B cell (primary cell): ENCODE measurements around the gene PRXL2A. TPM values are rescaled to one million over a fixed set of nuclear protein-coding genes. Genes with fewer than 3 reads are reported as not detected.

ENCODE experiments used
- ATAC-seq: fragments of 200-7000 bp; cut with Tn5 transposase; one replicate; pipeline ENCODE4 v1.10.0; 2021; ENCODE audit warnings: low read depth, mild to moderate bottlenecking, moderate number of reproducible peaks, moderate library complexity
- CTCF ChIA-PET: fragments of 350-600 bp; sonication (Branson Sonifier 250); formaldehyde crosslinking; loops from one replicate; lab custom pipeline; 2021; ENCODE audit warnings: antibody characterized with exemption, inconsistent platforms; lab: Charles Lee
- POLR2A ChIA-PET: fragments of 350-600 bp; sonication (Branson Sonifier 250); formaldehyde crosslinking; loops from one replicate; lab custom pipeline; 2021; ENCODE audit warnings: antibody characterized with exemption; lab: Charles Lee
- DNase-seq: peaks from one replicate; pipeline ENCODE4 v3.0.0; 2013
- H2AFZ ChIP-seq: 2 replicates; pipeline ENCODE4 v1.6.1; 2012; ENCODE audit warnings: mild to moderate bottlenecking, low read depth, low read length; ENCODE audit not compliant: insufficient read depth, poor library complexity, severe bottlenecking
- H3K27ac ChIP-seq, 2 donors: 1 replicate in 1 of 2; 2 replicates in 1 of 2; pipeline ENCODE4 v1.5.1; 2012 to 2013; ENCODE audit warnings: low read length in 2 of 2, mild to moderate bottlenecking in 2 of 2, moderate library complexity in 1 of 2
- H3K27me3 ChIP-seq, 4 experiments: fragments of 200-600 bp in 1 of 4; sonication (generic) in 1 of 4; replicated peaks in 1 of 4; 1 replicate in 2 of 4; 2 replicates in 2 of 4; pipeline versions ENCODE4 v1.6.1 to v1.7.0; 2013 to 2016; ENCODE audit warnings: low read length in 3 of 4, mild to moderate bottlenecking in 2 of 4, mixed read lengths in 1 of 4, moderate library complexity in 1 of 4; ENCODE audit not compliant: insufficient read depth in 4 of 4, control insufficient read depth in 3 of 4; ENCODE audit errors: control extremely low read depth in 1 of 4
- H3K36me3 ChIP-seq, 2 experiments: replicated peaks in 1 of 2; 1 replicate in 1 of 2; 2 replicates in 1 of 2; pipeline versions ENCODE4 v1.6.1 to v1.7.1; 2013; ENCODE audit warnings: low read length in 1 of 2; ENCODE audit not compliant: insufficient read depth in 2 of 2, control insufficient read depth in 1 of 2; ENCODE audit errors: control extremely low read depth in 1 of 2, extremely low read depth in 1 of 2
- H3K4me1 ChIP-seq, 2 donors: fragments of 200-600 bp in 1 of 2; sonication (generic) in 1 of 2; 1 replicate in 1 of 2; 2 replicates in 1 of 2; pipeline versions ENCODE4 v1.5.1 to v1.6.1; 2013 to 2017; ENCODE audit warnings: low read length in 2 of 2; ENCODE audit not compliant: control insufficient read depth in 2 of 2, insufficient read depth in 2 of 2
- H3K4me2 ChIP-seq: replicated peaks from 2 replicates; pipeline ENCODE3; 2012; ENCODE audit warnings: mild to moderate bottlenecking, low read depth, low read length; ENCODE audit not compliant: poor library complexity, severe bottlenecking
- H3K4me3 ChIP-seq, 5 experiments: fragments of 200-600 bp in 1 of 5; sonication (generic) in 1 of 5; 1 replicate in 3 of 5; 2 replicates in 2 of 5; pipeline versions ENCODE4 v1.5.1 to v1.7.0; 2011 to 2016; ENCODE audit warnings: low read length in 4 of 5, mild to moderate bottlenecking in 4 of 5, low read depth in 2 of 5, control low read depth in 1 of 5, moderate library complexity in 1 of 5; ENCODE audit not compliant: insufficient read depth in 1 of 5; ENCODE audit errors: control extremely low read depth in 1 of 5, extremely low read depth in 1 of 5
- H3K79me2 ChIP-seq: fragments of 200-600 bp; sonication (generic); one replicate; pipeline ENCODE4 v1.6.0; 2016; ENCODE audit warnings: low read length; ENCODE audit not compliant: control insufficient read depth, insufficient read depth
- H3K9ac ChIP-seq: fragments of 200-600 bp; sonication (generic); 2 replicates; pipeline ENCODE4 v1.6.1; 2017; ENCODE audit warnings: mild to moderate bottlenecking, low read length, moderate library complexity
- H3K9me3 ChIP-seq, 3 donors: one replicate each; pipeline versions ENCODE4 v1.6.1 to v1.7.1; 2013; ENCODE audit warnings: low read length in 2 of 3; ENCODE audit not compliant: control insufficient read depth in 2 of 3, insufficient read depth in 1 of 3; ENCODE audit errors: control extremely low read depth in 1 of 3
- H4K20me1 ChIP-seq: 2 replicates; pipeline ENCODE4 v1.6.0; 2012; ENCODE audit warnings: mild to moderate bottlenecking, low read length; ENCODE audit not compliant: insufficient read depth, control insufficient read depth, poor library complexity, severe bottlenecking
- H3K27ac Mint-ChIP-seq: one replicate; pipeline ENCODE4 v1.8.0; 2021; ENCODE audit warnings: mixed read lengths
- H3K27me3 Mint-ChIP-seq: one replicate; pipeline ENCODE4 v1.8.0; 2021; ENCODE audit warnings: mixed read lengths
- H3K4me1 Mint-ChIP-seq: one replicate; pipeline ENCODE4 v1.8.0; 2021; ENCODE audit warnings: mixed read lengths
- H3K4me3 Mint-ChIP-seq: one replicate; pipeline ENCODE4 v1.8.0; 2021; ENCODE audit warnings: mixed read lengths
- H3K9me3 Mint-ChIP-seq: one replicate; pipeline ENCODE4 v1.8.0; 2022; ENCODE audit warnings: mixed read lengths; ENCODE audit not compliant: insufficient read depth
- EZH2 ChIP-seq: IDR thresholded peaks from 2 replicates; pipeline ENCODE4 v1.6.1; 2012; ENCODE audit warnings: borderline replicate concordance, low read depth, mild to moderate bottlenecking, moderate library complexity, low read length; ENCODE audit not compliant: insufficient read depth, poor library complexity, severe bottlenecking
- WGBS: methylation state at CpG from one replicate; pipeline ENCODE4 v1.1.5; 2013; ENCODE audit warnings: missing lambda C conversion rate; ENCODE audit not compliant: insufficient coverage; 5-methylcytosine and 5-hydroxymethylcytosine counted together
- intact Hi-C: fragments of 100-400 bp; cut with micrococcal nuclease; formaldehyde crosslinking; loops from one replicate; pipeline ENCODE4 v1.10.0; 2022
- polyA plus RNA-seq: library from polyadenylated mRNA; depleted of rRNA; stranded (reverse); fragments of >200 nt; gene quantifications from 2 replicates; pipeline ENCODE4 v1.2.3, GENCODE V29; 2012
- total RNA-seq, 2 donors: library from RNA; stranded (reverse); fragments of 120-200 nt in 1 of 2; gene quantifications; 1 replicate in 1 of 2; 2 replicates in 1 of 2; pipeline versions ENCODE4 v1.2.3 to v1.2.4, GENCODE V29; 2013 to 2022
- TF ChIP-seq, protein P1 (sequence below): fragments of 200-600 bp; IDR thresholded peaks from one replicate; pipeline ENCODE4 v1.8.0; 2022; ENCODE audit warnings: antibody characterized with exemption, mild to moderate bottlenecking

Gene PRXL2A
- total and polyA plus RNA-seq, 2 donors (not counting 1 experiment from before 2014, with no cell fraction given) = 2.8 to 9.4 TPM

DNA sequence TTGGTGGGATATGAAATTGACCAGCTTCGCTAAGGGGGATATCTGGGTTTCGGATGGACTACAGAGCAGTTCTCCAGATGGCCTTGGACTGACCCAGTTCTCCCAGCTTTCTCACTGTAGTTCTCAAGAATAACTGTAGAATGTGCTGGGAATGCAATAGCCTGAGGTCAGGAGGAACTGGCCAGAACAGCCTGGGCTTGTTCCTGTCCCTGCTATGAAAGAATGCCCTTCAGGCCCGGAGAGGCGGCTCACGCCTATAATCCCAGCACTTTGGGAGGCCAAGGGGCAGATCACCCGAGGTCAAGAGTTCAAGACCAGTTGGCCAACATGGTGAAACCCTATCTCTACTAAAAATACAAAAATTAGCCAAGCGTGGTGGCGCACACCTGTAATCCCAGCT lies 33.5 kb downstream of the PRXL2A start:
- Mint-ChIP-seq H3K27me3 (peaks cover 5% of the 10 kb centered on the region), H3K9me3 (no peaks in the 10 kb centered on the region), H3K27ac (no peak overlapping the region), H3K4me3 (no peak overlapping the region), H3K4me1 (peaks cover 4% of the 10 kb centered on the region)
- H4K20me1 ChIP-seq = no peaks in the 10 kb centered on the region
- no peaks in the 10 kb centered on the region for H3K79me2 ChIP-seq
- no peaks in the 10 kb centered on the region for H3K36me3 ChIP-seq
- H3K9me3 ChIP-seq = no peaks in the 10 kb centered on the region
- H3K4me1 ChIP-seq = peaks cover 0 to 6% of the 10 kb centered on the region in 2 donors
- no peak overlapping the region for H3K9ac ChIP-seq
- ATAC-seq = no peak
- ChIA-PET POLR2A (no interaction called here), CTCF (interaction anchor here (4.3 to 14.9 kb wide), 2 partner anchors 22 to 63 kb away, joined by 19 to 500 read pairs; no protein-coding TSS in a partner anchor)
- intact Hi-C loops = no loop called here
- no peak overlapping the region for H3K4me2 ChIP-seq
- no peak for TF ChIP-seq EZH2
- TF ChIP-seq, protein P1, sequence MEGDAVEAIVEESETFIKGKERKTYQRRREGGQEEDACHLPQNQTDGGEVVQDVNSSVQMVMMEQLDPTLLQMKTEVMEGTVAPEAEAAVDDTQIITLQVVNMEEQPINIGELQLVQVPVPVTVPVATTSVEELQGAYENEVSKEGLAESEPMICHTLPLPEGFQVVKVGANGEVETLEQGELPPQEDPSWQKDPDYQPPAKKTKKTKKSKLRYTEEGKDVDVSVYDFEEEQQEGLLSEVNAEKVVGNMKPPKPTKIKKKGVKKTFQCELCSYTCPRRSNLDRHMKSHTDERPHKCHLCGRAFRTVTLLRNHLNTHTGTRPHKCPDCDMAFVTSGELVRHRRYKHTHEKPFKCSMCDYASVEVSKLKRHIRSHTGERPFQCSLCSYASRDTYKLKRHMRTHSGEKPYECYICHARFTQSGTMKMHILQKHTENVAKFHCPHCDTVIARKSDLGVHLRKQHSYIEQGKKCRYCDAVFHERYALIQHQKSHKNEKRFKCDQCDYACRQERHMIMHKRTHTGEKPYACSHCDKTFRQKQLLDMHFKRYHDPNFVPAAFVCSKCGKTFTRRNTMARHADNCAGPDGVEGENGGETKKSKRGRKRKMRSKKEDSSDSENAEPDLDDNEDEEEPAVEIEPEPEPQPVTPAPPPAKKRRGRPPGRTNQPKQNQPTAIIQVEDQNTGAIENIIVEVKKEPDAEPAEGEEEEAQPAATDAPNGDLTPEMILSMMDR = no peak
- no peak overlapping the region for H2AFZ ChIP-seq
- no peak overlapping the region for H3K27ac ChIP-seq
- H3K27me3 ChIP-seq = no peaks in the 10 kb centered on the region
- DNase-seq = no peak
- 95% methylated on average over 4 of the region's 8 CpGs for WGBS
- H3K4me3 ChIP-seq = no peak overlapping the region

DNA sequence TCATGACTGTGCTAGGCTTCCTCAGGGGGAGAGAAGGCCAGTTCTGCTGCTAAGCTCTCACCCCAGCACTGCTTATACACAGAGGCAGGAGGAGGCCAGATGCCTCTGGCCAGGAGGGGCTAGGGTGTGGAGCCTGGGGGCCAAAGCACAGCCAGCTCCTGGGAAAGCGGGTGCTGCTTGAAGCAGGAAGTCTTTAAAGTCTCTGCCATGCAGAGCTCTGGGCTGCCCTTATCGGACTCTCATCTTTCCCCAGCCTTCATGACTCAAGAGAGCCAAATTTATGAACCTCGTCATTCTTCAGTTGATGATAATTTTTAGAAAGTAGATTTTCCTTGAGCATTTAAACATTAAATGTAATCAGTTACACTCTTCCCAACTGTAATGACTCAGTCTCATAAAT lies 34.5 kb downstream of the PRXL2A start:
- Histone ChIP-seq H3K79me2 (no peaks in the 10 kb centered on the region), H3K27ac (no peak overlapping the region), H3K9me3 (no peaks in the 10 kb centered on the region), H3K4me2 (no peak overlapping the region), H3K27me3 (no peaks in the 10 kb centered on the region), H3K4me1 (peaks cover 0 to 6% of the 10 kb centered on the region in 2 donors), H3K36me3 (no peaks in the 10 kb centered on the region), H3K9ac (no peak overlapping the region), H3K4me3 (no peak overlapping the region), H4K20me1 (no peaks in the 10 kb centered on the region), H2AFZ (no peak overlapping the region)
- no peak for ATAC-seq
- H3K4me3 Mint-ChIP-seq = no peak overlapping the region
- 91% methylated on average over 1 of the region's 3 CpGs for WGBS
- DNase-seq = no peak
- intact Hi-C loops = no loop called here
- peaks cover 4% of the 10 kb centered on the region for H3K4me1 Mint-ChIP-seq
- peaks cover 3% of the 10 kb centered on the region for H3K27me3 Mint-ChIP-seq
- POLR2A ChIA-PET = no interaction called here
- no peaks in the 10 kb centered on the region for H3K9me3 Mint-ChIP-seq
- TF ChIP-seq, protein P1 = no peak
- TF ChIP-seq EZH2 = no peak
- CTCF ChIA-PET = interaction anchor here (1.7 to 14.9 kb wide), 7 partner anchors 17 to 299 kb away, joined by 4 to 500 read pairs (median 13); partner anchors contain the start of gene SH2D4B
- no peak overlapping the region for H3K27ac Mint-ChIP-seq
